Measurements from ENCODE around the gene SSBP3. TPM values are rescaled to one million over a fixed set of nuclear protein-coding genes. Genes with fewer than 3 reads are reported as not detected.

Gene SSBP3
- total and polyA plus RNA-seq, 9 of the 15 experiments (the other 6 are each of a cell fraction or from before 2014, with no cell fraction given), result 8.7 to 108 (median 33.8) TPM

DNA sequence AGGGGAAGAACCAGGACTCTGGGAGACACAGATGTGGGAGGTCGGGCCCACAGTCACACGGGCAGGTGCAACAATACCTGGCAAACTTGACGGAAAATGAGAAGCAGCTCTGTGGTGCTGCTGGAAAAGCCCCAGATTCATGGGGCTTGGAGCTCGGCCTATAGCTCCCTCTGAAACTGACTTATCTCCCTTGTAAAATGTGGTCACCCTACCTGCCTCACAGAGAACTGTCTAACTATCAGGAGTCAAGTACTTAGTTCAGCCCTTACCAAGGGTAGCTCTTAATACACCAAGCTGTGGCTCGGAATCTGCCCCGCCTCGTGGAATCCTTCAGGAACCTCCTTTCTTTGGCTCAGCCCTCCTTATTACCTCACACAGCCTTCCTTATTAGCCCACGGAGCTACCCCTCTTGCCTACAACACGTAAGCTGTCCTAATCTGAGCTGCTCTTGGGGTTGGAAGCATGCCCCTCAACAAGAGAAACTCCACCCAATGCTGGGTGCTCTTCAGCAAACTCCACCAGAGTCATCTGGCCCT, 137.4 kb downstream of the SSBP3 start:
- H3K4me3 ChIP-seq, result no peak overlapping the region
- 79% methylated on average over 9 of the region's 9 CpGs for WGBS (ENCODE audit: insufficient coverage, low coverage, missing lambda C conversion rate)
- no peak overlapping the region for H3K4me2 ChIP-seq (ENCODE audit: insufficient read depth, low read length)
- DNase-seq (ENCODE audit: extremely low read depth in 1 of 4, low spot score in 3 of 4), result no peak
- in situ Hi-C loops (cut with MboI), result no loop called here
- H3K9ac ChIP-seq (ENCODE audit: insufficient read depth in 1 of 2, low read depth in 2 of 2, low read length in 2 of 2), result no peak overlapping the region; a peak in 1 of 4 replicates
- no peaks in the 10 kb centered on the region for H3K9me3 ChIP-seq (replicated peaks; ENCODE audit: control insufficient read depth, insufficient read depth, low read depth, low read length)
- no peaks in the 10 kb centered on the region for H3K27me3 ChIP-seq (ENCODE audit: control insufficient read depth in 2 of 2, insufficient read depth in 2 of 2, low read length in 2 of 2)
- no peak overlapping the region for H2AFZ ChIP-seq (ENCODE audit: low read depth, low read length)
- H3K27ac ChIP-seq (ENCODE audit: extremely low read depth, low read depth, low read length), result no peak overlapping the region
- ChIA-PET POLR2A (interaction anchor here (0.8 to 1.1 kb wide), 2 partner anchors 22 to 119 kb away, joined by 3 read pairs; no protein-coding TSS in a partner anchor), CTCF (ENCODE audit: low intra/inter-chr PET ratio) (no interaction called here)
- H4K20me1 ChIP-seq (replicated peaks; ENCODE audit: control insufficient read depth, insufficient read depth, low read length), result peaks cover 57% of the 10 kb centered on the region
- no peak for ATAC-seq
- peaks cover 15 to 20% of the 10 kb centered on the region in 2 experiments for H3K4me1 ChIP-seq (replicated peaks in 1 of 2; ENCODE audit: control insufficient read depth in 2 of 2, insufficient read depth in 2 of 2, low read length in 2 of 2)
- intact Hi-C loops (cut with micrococcal nuclease), result no loop called here
- peaks cover 36% of the 10 kb centered on the region; the same call in 2 of the 3 replicates for H3K36me3 ChIP-seq (ENCODE audit: control insufficient read depth, insufficient read depth, low read length)
- peaks cover 42% of the 10 kb centered on the region for H3K79me2 ChIP-seq (ENCODE audit: control insufficient read depth, insufficient read depth, low read length)
- no peak for FAIRE-seq
- TF ChIP-seq ZNF431 (CRISPR knock-in tag; IDR thresholded peaks at IDR 0.05) (no peak), IRF9 (tag; IDR thresholded peaks at IDR 0.05) (no peak), TSHZ1 (CRISPR knock-in tag; IDR thresholded peaks at IDR 0.05) (no peak), PHF20 (IDR thresholded peaks at IDR 0.05; ENCODE audit: partially characterized antibody) (no peak)
- TF ChIP-seq, protein P1, sequence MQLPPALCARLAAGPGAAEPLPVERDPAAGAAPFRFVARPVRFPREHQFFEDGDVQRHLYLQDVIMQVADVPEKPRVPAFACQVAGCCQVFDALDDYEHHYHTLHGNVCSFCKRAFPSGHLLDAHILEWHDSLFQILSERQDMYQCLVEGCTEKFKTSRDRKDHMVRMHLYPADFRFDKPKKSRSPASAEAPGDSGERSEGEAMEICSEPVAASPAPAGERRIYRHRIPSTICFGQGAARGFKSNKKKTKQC (CRISPR knock-in tag; IDR thresholded peaks at IDR 0.05), result no peak
- TF ChIP-seq, protein P2, sequence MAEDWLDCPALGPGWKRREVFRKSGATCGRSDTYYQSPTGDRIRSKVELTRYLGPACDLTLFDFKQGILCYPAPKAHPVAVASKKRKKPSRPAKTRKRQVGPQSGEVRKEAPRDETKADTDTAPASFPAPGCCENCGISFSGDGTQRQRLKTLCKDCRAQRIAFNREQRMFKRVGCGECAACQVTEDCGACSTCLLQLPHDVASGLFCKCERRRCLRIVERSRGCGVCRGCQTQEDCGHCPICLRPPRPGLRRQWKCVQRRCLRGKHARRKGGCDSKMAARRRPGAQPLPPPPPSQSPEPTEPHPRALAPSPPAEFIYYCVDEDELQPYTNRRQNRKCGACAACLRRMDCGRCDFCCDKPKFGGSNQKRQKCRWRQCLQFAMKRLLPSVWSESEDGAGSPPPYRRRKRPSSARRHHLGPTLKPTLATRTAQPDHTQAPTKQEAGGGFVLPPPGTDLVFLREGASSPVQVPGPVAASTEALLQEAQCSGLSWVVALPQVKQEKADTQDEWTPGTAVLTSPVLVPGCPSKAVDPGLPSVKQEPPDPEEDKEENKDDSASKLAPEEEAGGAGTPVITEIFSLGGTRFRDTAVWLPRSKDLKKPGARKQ (CRISPR knock-in tag; IDR thresholded peaks at IDR 0.05), result no peak
- TF ChIP-seq, protein P3, sequence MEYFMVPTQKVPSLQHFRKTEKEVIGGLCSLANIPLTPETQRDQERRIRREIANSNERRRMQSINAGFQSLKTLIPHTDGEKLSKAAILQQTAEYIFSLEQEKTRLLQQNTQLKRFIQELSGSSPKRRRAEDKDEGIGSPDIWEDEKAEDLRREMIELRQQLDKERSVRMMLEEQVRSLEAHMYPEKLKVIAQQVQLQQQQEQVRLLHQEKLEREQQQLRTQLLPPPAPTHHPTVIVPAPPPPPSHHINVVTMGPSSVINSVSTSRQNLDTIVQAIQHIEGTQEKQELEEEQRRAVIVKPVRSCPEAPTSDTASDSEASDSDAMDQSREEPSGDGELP (CRISPR knock-in tag; IDR thresholded peaks at IDR 0.05; ENCODE audit: borderline replicate concordance), result no peak
- H3K9me1 ChIP-seq (ENCODE audit: control insufficient read depth, insufficient read depth, low read length), result peaks cover 12% of the 10 kb centered on the region
- no TSS peak for BruUV-seq (replicated peaks)
